ENCODE data around the gene HMBS.

HMBS gene

GRCh38 chr11:119106564-119107537 is 22.2 kb downstream of the HMBS start, which contains the start of gene C2CD2L (continued):
- no peak for TF ChIP-seq ZFP3 (tag by site-specific recombination; IDR thresholded peaks at IDR 0.05; ENCODE audit: low read depth)
- TF ChIP-seq ZXDB (tag by site-specific recombination; IDR thresholded peaks at IDR 0.05): no peak
- no peak for TF ChIP-seq ZSCAN30 (tag by site-specific recombination; IDR thresholded peaks at IDR 0.05)
- TF ChIP-seq ZNF777 (tag by site-specific recombination; IDR thresholded peaks at IDR 0.05; ENCODE audit: borderline replicate concordance): no peak
- peak; percentile 71 for TF ChIP-seq ZBTB20 (tag by site-specific recombination; IDR thresholded peaks at IDR 0.05)
- TF ChIP-seq ZBTB7A (tag by site-specific recombination; IDR thresholded peaks at IDR 0.05; ENCODE audit: low read depth): 0 out of 2 replicates have a peak, but pooled peaks have one; percentile 45
- no peak for TF ChIP-seq ZFP37 (tag by site-specific recombination; IDR thresholded peaks at IDR 0.05)
- TF ChIP-seq PATZ1 (tag by site-specific recombination; IDR thresholded peaks at IDR 0.05): peak; percentile 62; the same call in 1 of the 2 replicates
- peak; percentile 88 for TF ChIP-seq ZNF398 (tag by site-specific recombination; IDR thresholded peaks at IDR 0.05)
- TF ChIP-seq, protein P1, sequence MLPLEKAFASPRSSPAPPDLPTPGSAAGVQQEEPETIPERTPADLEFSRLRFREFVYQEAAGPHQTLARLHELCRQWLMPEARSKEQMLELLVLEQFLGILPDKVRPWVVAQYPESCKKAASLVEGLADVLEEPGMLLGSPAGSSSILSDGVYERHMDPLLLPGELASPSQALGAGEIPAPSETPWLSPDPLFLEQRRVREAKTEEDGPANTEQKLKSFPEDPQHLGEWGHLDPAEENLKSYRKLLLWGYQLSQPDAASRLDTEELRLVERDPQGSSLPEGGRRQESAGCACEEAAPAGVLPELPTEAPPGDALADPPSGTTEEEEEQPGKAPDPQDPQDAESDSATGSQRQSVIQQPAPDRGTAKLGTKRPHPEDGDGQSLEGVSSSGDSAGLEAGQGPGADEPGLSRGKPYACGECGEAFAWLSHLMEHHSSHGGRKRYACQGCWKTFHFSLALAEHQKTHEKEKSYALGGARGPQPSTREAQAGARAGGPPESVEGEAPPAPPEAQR (tag by site-specific recombination; IDR thresholded peaks at IDR 0.05): no peak
- no peak for TF ChIP-seq ZNF670 (tag by site-specific recombination; IDR thresholded peaks at IDR 0.05; ENCODE audit: low read depth)
- TF ChIP-seq ZFHX2 (tag by site-specific recombination; conservative IDR thresholded peaks at IDR 0.05): peak; percentile 84
- no peak for TF ChIP-seq REPIN1 (tag by site-specific recombination; IDR thresholded peaks at IDR 0.05; ENCODE audit: low read depth)
- TF ChIP-seq ZNF174 (tag by site-specific recombination; IDR thresholded peaks at IDR 0.05): no peak
- TF ChIP-seq HOXC10 (CRISPR knock-in tag; IDR thresholded peaks at IDR 0.05): no peak
- peak; percentile 40; the same call in 1 of the 2 replicates for TF ChIP-seq ZNF366 (tag by site-specific recombination; conservative IDR thresholded peaks at IDR 0.05)
- TF ChIP-seq, protein P2, sequence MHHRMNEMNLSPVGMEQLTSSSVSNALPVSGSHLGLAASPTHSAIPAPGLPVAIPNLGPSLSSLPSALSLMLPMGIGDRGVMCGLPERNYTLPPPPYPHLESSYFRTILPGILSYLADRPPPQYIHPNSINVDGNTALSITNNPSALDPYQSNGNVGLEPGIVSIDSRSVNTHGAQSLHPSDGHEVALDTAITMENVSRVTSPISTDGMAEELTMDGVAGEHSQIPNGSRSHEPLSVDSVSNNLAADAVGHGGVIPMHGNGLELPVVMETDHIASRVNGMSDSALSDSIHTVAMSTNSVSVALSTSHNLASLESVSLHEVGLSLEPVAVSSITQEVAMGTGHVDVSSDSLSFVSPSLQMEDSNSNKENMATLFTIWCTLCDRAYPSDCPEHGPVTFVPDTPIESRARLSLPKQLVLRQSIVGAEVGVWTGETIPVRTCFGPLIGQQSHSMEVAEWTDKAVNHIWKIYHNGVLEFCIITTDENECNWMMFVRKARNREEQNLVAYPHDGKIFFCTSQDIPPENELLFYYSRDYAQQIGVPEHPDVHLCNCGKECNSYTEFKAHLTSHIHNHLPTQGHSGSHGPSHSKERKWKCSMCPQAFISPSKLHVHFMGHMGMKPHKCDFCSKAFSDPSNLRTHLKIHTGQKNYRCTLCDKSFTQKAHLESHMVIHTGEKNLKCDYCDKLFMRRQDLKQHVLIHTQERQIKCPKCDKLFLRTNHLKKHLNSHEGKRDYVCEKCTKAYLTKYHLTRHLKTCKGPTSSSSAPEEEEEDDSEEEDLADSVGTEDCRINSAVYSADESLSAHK (tag by site-specific recombination; IDR thresholded peaks at IDR 0.05): no peak
- no peak for TF ChIP-seq ZNF658 (tag by site-specific recombination; IDR thresholded peaks at IDR 0.05)
- no peak for TF ChIP-seq ZNF76 (tag by site-specific recombination; IDR thresholded peaks at IDR 0.05; ENCODE audit: borderline replicate concordance, low read depth)
- TF ChIP-seq ZNF596 (tag by site-specific recombination; IDR thresholded peaks at IDR 0.05): no peak
- no peak; the same call in none of the 2 replicates for TF ChIP-seq ZNF24 (tag by site-specific recombination; IDR thresholded peaks at IDR 0.05)
- TF ChIP-seq BCL11A (tag by site-specific recombination; IDR thresholded peaks at IDR 0.05; ENCODE audit: low read depth): no peak
- no peak for TF ChIP-seq YY2 (tag by site-specific recombination; IDR thresholded peaks at IDR 0.05)
- no peak for TF ChIP-seq ZNF510 (tag by site-specific recombination; IDR thresholded peaks at IDR 0.05; ENCODE audit: insufficient replicate concordance)
- TF ChIP-seq ZNF138 (tag by site-specific recombination; IDR thresholded peaks at IDR 0.05; ENCODE audit: borderline replicate concordance): no peak
- TF ChIP-seq ZBTB17 (tag by site-specific recombination; IDR thresholded peaks at IDR 0.05): peak; percentile 90
- TF ChIP-seq ZNF530 (tag by site-specific recombination; IDR thresholded peaks at IDR 0.05; ENCODE audit: low read depth): no peak
- TF ChIP-seq ZNF660 (tag by site-specific recombination; IDR thresholded peaks at IDR 0.05): peak; percentile 13; the same call in 1 of the 2 replicates
- TF ChIP-seq KLF8 (tag by site-specific recombination; IDR thresholded peaks at IDR 0.05): peak; percentile 54; the same call in 1 of the 2 replicates
- TF ChIP-seq ZNF629 (tag by site-specific recombination; IDR thresholded peaks at IDR 0.05): 0 out of 2 replicates have a peak, but pooled peaks have one; percentile 23

Data from HEK293 (cell line).